ENCODE measurements around the gene THAP7. TPM values are rescaled to one million over a fixed set of nuclear protein-coding genes. Genes with fewer than 3 reads are reported as not detected.

THAP7 gene
- total and polyA plus RNA-seq, 2 of the 4 experiments (the other 2 are of a cell fraction): 14.2 to 19.8 TPM

- no peaks in the 10 kb centered on the region for H3K9me1 ChIP-seq (ENCODE audit: insufficient read depth, low read length)
- H2BK120ac ChIP-seq (ENCODE audit: low read depth, low read length): no peak overlapping the region
- no peak overlapping the region for H2BK5ac ChIP-seq (ENCODE audit: low read depth, low read length, poor library complexity, severe bottlenecking)
- 95% methylated on average over 15 of the region's 29 CpGs; no CpG with 5 or more reads in 1 of the 2 experiments for WGBS, 2 experiments (ENCODE audit: extremely low coverage in 2 of 2, insufficient read length in 1 of 2)
- no peak overlapping the region for H3K4me3 ChIP-seq (ENCODE audit: insufficient read depth, low read depth, low read length)
- H3K18ac ChIP-seq (ENCODE audit: low read depth, low read length): no peak overlapping the region
- H3K27ac ChIP-seq (ENCODE audit: insufficient read depth, low read length): no peak overlapping the region
- no peak overlapping the region for H2BK20ac ChIP-seq (ENCODE audit: low read depth, low read length)
- no peak overlapping the region for H2BK15ac ChIP-seq (ENCODE audit: low read depth, low read length)
- intact Hi-C loops (cut with micrococcal nuclease) (no loop called here), in situ Hi-C loops (cut with MboI; ENCODE audit: low sequenced_read_pairs) (no loop called here), dilution Hi-C loops (cut with HindIII; ENCODE audit: low sequenced_read_pairs, unreplicated experiment) (no loop called here)
- H4K8ac ChIP-seq (ENCODE audit: low read depth in 2 of 2, low read length in 2 of 2): no peak overlapping the region
- no peak overlapping the region for H4K5ac ChIP-seq (ENCODE audit: low read depth, low read length)
- H3K14ac ChIP-seq (replicated peaks; ENCODE audit: low read depth, low read length): no peak overlapping the region
- H3K23ac ChIP-seq (ENCODE audit: low read depth, low read length): no peak overlapping the region
- H3K9me3 ChIP-seq (ENCODE audit: control insufficient read depth, insufficient read depth, low read length): no peaks in the 10 kb centered on the region
- no peak overlapping the region for H3K4me2 ChIP-seq (ENCODE audit: low read depth, low read length)
- peaks cover 0 to 10% of the 10 kb centered on the region in 2 experiments; a peak in 2 of 4 replicates for H3K79me1 ChIP-seq (ENCODE audit: low read depth in 1 of 2, low read length in 2 of 2)
- CTCF ChIA-PET: no interaction called here
- H2AK9ac ChIP-seq (replicated peaks; ENCODE audit: low read depth, low read length, poor library complexity): peak overlapping the region; percentile 28
- TF ChIP-seq RFX5 (IDR thresholded peaks at IDR 0.05; ENCODE audit: low read depth, low read length): no peak
- no peak for TF ChIP-seq SMC3 (IDR thresholded peaks at IDR 0.05; ENCODE audit: low read depth, low read length)
- no peaks in the 10 kb centered on the region for H3K4me1 ChIP-seq (ENCODE audit: control insufficient read depth, insufficient read depth, low read length)
- BruUV-seq (replicated peaks): no TSS peak
- no peak overlapping the region for H3K56ac ChIP-seq (ENCODE audit: extremely low read depth, insufficient read depth, low read length)
- no peak overlapping the region for H2AK5ac ChIP-seq (ENCODE audit: low read depth, low read length)
- H4K91ac ChIP-seq (ENCODE audit: insufficient read depth, low read depth, low read length): no peak overlapping the region
- DNase-seq (no peak), ATAC-seq (ENCODE audit: low read depth) (no peak)
- POLR2A ChIA-PET (ENCODE audit: unreplicated experiment): no interaction called here
- no peak overlapping the region for H3K9ac ChIP-seq (ENCODE audit: low read depth, low read length)
- no peak overlapping the region for H3K4ac ChIP-seq (ENCODE audit: low read depth, low read length)
- H4K20me1 ChIP-seq (ENCODE audit: insufficient read depth, low read length): no peaks in the 10 kb centered on the region
- H3K36me3 ChIP-seq (ENCODE audit: control insufficient read depth, insufficient read depth, low read length): peaks cover 62% of the 10 kb centered on the region
- H3K27me3 ChIP-seq (ENCODE audit: control insufficient read depth, insufficient read depth, low read length): no peaks in the 10 kb centered on the region
- H2AFZ ChIP-seq (replicated peaks; ENCODE audit: low read length, poor library complexity): no peak overlapping the region
Observed at GRCh38 chr22:20993304-20994127, 8.4 kb downstream of the THAP7 start.
